Natural killer cell (primary cell): ENCODE results near the gene ERN1. TPM values are rescaled to one million over a fixed set of nuclear protein-coding genes. Genes with fewer than 3 reads are reported as not detected.

Experiments used
- ATAC-seq, 3 donors: fragments of 150-1000 bp in 2 of 3; fragments of 200-7000 bp in 1 of 3; cut with Tn5 transposase; 1 replicate in 1 of 3; 2 replicates in 2 of 3; pipeline ENCODE4 v1.10.0; 2021; ENCODE audit warnings: mild to moderate bottlenecking in 2 of 3, moderate library complexity in 2 of 3
- DNase-seq, 2 donors: peaks; one replicate each; pipeline versions ENCODE4 v3.0.0 to v3.0.0-alpha.2; 2013 to 2021; ENCODE audit warnings: mixed read lengths in 1 of 2
- H3K27ac ChIP-seq: one replicate; pipeline ENCODE4 v1.5.1; 2013; ENCODE audit warnings: mild to moderate bottlenecking, low read length
- H3K27me3 ChIP-seq: one replicate; pipeline ENCODE4 v1.6.1; 2013; ENCODE audit warnings: low read length; ENCODE audit not compliant: control insufficient read depth, insufficient read depth
- H3K36me3 ChIP-seq: one replicate; pipeline ENCODE4 v1.6.1; 2013; ENCODE audit warnings: low read length; ENCODE audit not compliant: control insufficient read depth, insufficient read depth
- H3K4me1 ChIP-seq: one replicate; pipeline ENCODE4 v1.6.1; 2013; ENCODE audit warnings: low read length; ENCODE audit not compliant: control insufficient read depth, insufficient read depth
- H3K4me3 ChIP-seq: one replicate; pipeline ENCODE4 v1.5.1; 2013; ENCODE audit warnings: low read length
- H3K9me3 ChIP-seq: one replicate; pipeline ENCODE4 v1.6.1; 2013; ENCODE audit warnings: low read length; ENCODE audit not compliant: control insufficient read depth, insufficient read depth
- H3K27ac Mint-ChIP-seq, 2 donors: one replicate each; pipeline ENCODE4 v1.8.0; 2022; ENCODE audit warnings: mild to moderate bottlenecking in 2 of 2, mixed read lengths in 2 of 2, moderate library complexity in 1 of 2
- H3K27me3 Mint-ChIP-seq, 2 donors: one replicate each; pipeline ENCODE4 v1.8.0; 2022; ENCODE audit warnings: low read depth in 2 of 2, mixed read lengths in 2 of 2
- H3K36me3 Mint-ChIP-seq: one replicate; pipeline ENCODE4 v1.8.0; 2022; ENCODE audit warnings: mixed read lengths
- H3K4me1 Mint-ChIP-seq, 2 donors: one replicate each; pipeline ENCODE4 v1.8.0; 2022; ENCODE audit warnings: mixed read lengths in 2 of 2
- H3K4me3 Mint-ChIP-seq: one replicate; pipeline ENCODE4 v1.8.0; 2022; ENCODE audit warnings: mild to moderate bottlenecking, moderate library complexity, mixed read lengths
- H3K9me3 Mint-ChIP-seq, 2 donors: one replicate each; pipeline ENCODE4 v1.8.0; 2022; ENCODE audit warnings: mixed read lengths in 2 of 2
- WGBS: methylation state at CpG from one replicate; pipeline ENCODE4 v1.1.7; 2013; ENCODE audit warnings: missing lambda C conversion rate; ENCODE audit not compliant: insufficient coverage; 5-methylcytosine and 5-hydroxymethylcytosine counted together
- intact Hi-C: fragments of 100-400 bp; cut with micrococcal nuclease; formaldehyde crosslinking; loops from one replicate; pipeline ENCODE4 v1.14.2; 2022
- total RNA-seq, 4 donors: library from RNA; stranded (reverse); fragments of 120-200 nt in 1 of 4; gene quantifications; one replicate each; pipeline versions ENCODE4 v1.2.3 to v1.2.4, GENCODE V29; 2013 to 2022
- TF ChIP-seq, protein P1 (sequence below): fragments of 200-600 bp; IDR thresholded peaks from one replicate; pipeline ENCODE4 v1.8.0; 2022; ENCODE audit warnings: antibody characterized with exemption

The ERN1 gene
- total RNA-seq, 3 donors from 2014 or later (not counting 1 experiment from before 2014, with no cell fraction given): 52.9 to 90.5 (median 67.2) TPM

- TF ChIP-seq, protein P1, sequence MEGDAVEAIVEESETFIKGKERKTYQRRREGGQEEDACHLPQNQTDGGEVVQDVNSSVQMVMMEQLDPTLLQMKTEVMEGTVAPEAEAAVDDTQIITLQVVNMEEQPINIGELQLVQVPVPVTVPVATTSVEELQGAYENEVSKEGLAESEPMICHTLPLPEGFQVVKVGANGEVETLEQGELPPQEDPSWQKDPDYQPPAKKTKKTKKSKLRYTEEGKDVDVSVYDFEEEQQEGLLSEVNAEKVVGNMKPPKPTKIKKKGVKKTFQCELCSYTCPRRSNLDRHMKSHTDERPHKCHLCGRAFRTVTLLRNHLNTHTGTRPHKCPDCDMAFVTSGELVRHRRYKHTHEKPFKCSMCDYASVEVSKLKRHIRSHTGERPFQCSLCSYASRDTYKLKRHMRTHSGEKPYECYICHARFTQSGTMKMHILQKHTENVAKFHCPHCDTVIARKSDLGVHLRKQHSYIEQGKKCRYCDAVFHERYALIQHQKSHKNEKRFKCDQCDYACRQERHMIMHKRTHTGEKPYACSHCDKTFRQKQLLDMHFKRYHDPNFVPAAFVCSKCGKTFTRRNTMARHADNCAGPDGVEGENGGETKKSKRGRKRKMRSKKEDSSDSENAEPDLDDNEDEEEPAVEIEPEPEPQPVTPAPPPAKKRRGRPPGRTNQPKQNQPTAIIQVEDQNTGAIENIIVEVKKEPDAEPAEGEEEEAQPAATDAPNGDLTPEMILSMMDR: no peak
- Histone ChIP-seq H3K4me1 (peaks cover 61% of the 10 kb centered on the region), H3K27ac (no peak overlapping the region), H3K36me3 (peaks cover 59% of the 10 kb centered on the region), H3K4me3 (no peak overlapping the region), H3K27me3 (no peaks in the 10 kb centered on the region), H3K9me3 (no peaks in the 10 kb centered on the region)
- WGBS: 65% methylated on average over 5 of the region's 5 CpGs
- Mint-ChIP-seq H3K9me3 (peaks cover 0 to 3% of the 10 kb centered on the region in 2 donors), H3K27ac (peak overlapping the region; percentile 78 to 97), H3K4me3 (no peak overlapping the region), H3K36me3 (peaks cover 2% of the 10 kb centered on the region), H3K27me3 (no peaks in the 10 kb centered on the region), H3K4me1 (peaks cover 48 to 59% of the 10 kb centered on the region in 2 donors)
- ATAC-seq (no peak), DNase-seq (no peak)
- intact Hi-C loops: no loop called here
Measured at GRCh38 chr17:64058621-64059020, 71.3 kb downstream of the ERN1 start.

GRCh38 chr17:64057701-64058263 is 72.2 kb downstream of the ERN1 start:
- H3K36me3 ChIP-seq: peaks cover 67% of the 10 kb centered on the region
- Mint-ChIP-seq H3K4me1 (peaks cover 45 to 51% of the 10 kb centered on the region in 2 donors), H3K4me3 (no peak overlapping the region), H3K27me3 (no peaks in the 10 kb centered on the region), H3K27ac (peak overlapping the region in 1 of 2 donors; percentile 53), H3K9me3 (peaks cover 0 to 3% of the 10 kb centered on the region in 2 donors), H3K36me3 (peaks cover 9% of the 10 kb centered on the region)
- DNase-seq (no peak), ATAC-seq (no peak)
- TF ChIP-seq, protein P1: no peak
- H3K9me3 ChIP-seq: no peaks in the 10 kb centered on the region
- WGBS: 99% methylated on average over 9 of the region's 9 CpGs
- intact Hi-C loops: no loop called here
- H3K27ac ChIP-seq: no peak overlapping the region
- peaks cover 53% of the 10 kb centered on the region for H3K4me1 ChIP-seq
- H3K27me3 ChIP-seq: no peaks in the 10 kb centered on the region
- H3K4me3 ChIP-seq: no peak overlapping the region

DNA sequence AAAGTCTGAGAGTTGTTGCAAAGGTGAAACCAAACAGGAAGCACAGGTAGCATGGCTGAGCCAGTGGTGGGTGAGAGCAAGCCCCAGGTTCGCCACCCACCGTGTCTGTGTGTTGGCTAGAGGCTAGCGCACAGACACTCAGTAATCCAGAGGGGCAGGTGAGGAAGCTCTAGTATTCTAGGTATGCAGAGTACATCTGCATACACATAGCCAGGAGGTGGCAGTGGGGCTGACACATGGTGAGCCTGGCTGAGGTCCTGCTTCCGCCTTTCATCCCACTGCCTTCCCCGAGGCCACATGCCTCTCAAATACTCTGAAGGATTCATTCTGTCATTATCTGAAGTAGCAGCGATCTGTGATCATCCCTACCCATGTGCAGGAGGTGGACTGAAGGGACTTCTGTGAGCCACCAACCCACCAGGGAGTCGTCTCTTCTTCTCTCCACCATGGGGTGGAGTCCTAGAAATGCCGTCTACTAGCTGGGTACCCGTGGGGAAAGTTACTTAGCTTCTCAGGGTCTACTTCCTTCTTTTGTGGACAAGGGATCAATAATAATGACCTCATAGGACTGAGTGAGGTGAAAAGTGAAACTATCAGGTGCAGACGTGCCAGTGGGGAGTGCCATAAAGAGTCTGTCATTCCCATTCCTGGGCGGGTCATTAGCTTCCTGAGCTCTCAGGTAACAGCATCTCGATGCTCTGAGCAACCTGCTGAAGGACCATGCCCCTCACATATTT is 73.5 kb downstream of the ERN1 start:
- 61% methylated on average over 12 of the region's 12 CpGs for WGBS
- TF ChIP-seq, protein P1: no peak
- H3K9me3 ChIP-seq: no peaks in the 10 kb centered on the region
- ATAC-seq (peak in 2 of 3 donors; percentile 15 to 25), DNase-seq (peak in 1 of 2 donors; percentile 27)
- Mint-ChIP-seq H3K9me3 (peaks cover 0 to 3% of the 10 kb centered on the region in 2 donors), H3K27me3 (no peaks in the 10 kb centered on the region), H3K27ac (peak overlapping the region; percentile 53 to 78), H3K36me3 (peaks cover 9% of the 10 kb centered on the region), H3K4me1 (peaks cover 43 to 44% of the 10 kb centered on the region in 2 donors), H3K4me3 (no peak overlapping the region)
- H3K36me3 ChIP-seq: peaks cover 69% of the 10 kb centered on the region
- H3K4me1 ChIP-seq: peaks cover 44% of the 10 kb centered on the region
- no peaks in the 10 kb centered on the region for H3K27me3 ChIP-seq
- intact Hi-C loops: no loop called here
- H3K27ac ChIP-seq: peak overlapping the region; percentile 45
- no peak overlapping the region for H3K4me3 ChIP-seq
